NCI-H1436 (cell line): ENCODE results near the gene DMRT1.

Experiments
- DNase-seq: peaks from one replicate; lab custom pipeline; 2025; lab: John Stamatoyannopoulos, UW

DMRT1 gene

GRCh38 chr9:971901-972500, 130.5 kb downstream of the DMRT1 start:
- DNase-seq, result no peak

DNA sequence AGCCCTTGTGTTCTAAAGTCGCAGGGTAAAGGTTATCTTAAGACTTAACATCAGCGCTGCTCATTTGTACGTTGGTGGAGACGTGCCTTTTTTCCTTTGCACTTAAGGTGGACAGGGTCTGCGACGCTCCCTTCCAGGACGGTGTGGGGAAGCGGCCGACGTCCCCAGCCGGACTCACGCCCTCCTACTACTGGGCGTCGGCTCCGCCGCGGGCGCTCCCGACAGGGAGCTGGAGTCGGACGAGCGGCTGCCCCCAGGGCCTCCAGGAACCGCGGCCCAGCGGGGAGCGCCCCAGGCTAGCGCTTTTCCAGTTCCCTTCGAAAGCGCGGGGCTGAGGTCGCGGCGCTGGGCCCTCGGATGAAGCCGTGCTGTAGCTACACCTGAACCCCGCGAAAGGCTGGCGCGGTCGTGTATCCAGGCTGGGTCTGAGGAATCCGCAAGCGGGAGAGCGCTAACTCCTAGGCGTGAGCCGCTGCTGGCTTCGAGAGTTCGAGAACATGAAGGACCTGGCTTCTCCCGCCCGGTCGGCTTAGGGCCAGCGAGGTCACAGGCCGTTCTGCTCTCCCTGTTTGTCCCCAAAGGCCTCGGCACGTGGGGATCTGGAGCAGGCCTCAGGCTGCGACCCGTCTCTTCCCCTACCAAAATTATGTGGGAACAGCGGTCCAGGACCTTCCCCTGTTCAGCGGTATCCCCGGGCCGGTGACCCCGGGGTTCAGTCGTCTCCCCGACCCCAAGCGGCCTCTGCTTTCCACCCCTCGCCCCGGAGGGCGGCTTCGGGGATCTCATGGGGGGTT, 131.2 kb downstream of the DMRT1 start:
- DNase-seq, result no peak

DNA sequence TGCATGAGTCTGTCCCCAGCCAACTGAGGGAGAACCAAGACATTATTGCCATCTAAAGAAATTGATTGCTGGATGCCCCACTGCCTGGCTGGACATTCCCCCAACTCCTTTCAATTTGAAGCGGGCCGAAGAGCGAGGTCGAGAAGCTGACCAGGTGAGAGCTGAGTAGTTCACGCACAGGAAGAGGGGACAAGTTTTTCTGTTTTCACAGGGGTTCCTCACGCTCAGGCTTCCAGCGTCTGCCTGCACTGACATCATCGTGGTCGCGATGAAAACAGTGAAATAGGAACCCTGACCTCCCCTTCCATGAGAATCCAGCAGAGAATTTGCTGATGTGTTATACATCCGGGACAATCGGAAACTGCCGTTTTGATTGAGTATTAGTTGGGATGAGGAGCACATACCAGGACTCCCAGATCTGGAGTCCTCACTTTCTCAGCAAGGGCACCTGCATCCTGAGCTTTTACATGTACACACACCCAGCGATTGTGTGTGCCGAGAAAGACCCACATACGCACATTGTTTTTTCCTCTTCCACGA, 131.9 kb downstream of the DMRT1 start:
- no peak for DNase-seq

DNA sequence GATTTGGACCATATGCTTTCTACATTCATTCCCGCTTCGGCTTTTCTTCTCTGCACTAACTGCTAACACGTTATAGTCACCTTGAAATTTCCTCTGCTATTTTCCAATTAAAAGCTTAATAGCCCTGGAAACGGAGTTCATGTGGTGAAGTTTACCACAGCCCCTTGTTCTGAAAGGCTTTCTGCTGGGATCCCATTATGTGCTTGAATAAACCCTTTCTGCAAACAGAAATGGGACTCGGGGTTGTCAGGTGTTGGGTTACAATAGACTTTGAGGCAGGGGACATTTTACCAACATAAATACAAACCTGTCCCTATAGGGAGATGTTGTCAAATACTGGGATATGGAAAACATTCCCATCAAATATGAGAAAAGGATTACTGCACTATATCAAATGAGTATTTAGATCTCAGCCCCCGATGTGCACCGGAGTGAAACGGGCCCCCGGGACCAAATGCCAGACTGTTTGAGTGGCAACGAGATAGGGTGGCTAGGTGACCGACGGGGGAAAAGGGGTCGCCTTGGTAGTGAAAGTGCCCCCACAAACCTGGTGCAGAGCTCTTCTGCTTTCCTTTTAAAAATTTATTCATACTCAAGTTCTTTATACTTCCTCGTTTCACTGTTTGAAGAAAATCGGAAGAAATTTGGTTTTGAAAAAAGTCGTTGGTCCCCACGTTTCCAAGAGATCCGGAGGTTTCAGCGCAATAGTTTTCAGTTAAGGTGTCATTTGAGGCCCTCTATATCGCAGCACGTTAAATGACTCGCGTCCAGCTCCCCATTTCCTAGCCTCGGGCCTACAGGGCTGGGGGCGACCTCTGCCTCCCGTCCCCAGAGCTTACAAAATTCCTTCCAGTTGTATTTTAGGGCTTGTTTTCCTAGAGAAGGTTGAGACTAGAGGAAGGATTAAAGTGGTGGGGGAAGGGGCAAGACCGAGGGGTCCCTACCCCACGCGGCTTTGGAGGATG, 132.8 kb downstream of the DMRT1 start:
- DNase-seq, result no peak

GRCh38 chr9:974996-975739, 133.7 kb downstream of the DMRT1 start:
- DNase-seq, result no peak

GRCh38 chr9:975740-976257, 134.3 kb downstream of the DMRT1 start:
- no peak for DNase-seq

GRCh38 chr9:976258-976942, 134.9 kb downstream of the DMRT1 start, which contains the start of gene DMRT3:
Gene DMRT3, plus strand, starts transcription at chr9:976655. Its CDS starts 347 bp downstream, at chr9:977002.
- no peak for DNase-seq

DNA sequence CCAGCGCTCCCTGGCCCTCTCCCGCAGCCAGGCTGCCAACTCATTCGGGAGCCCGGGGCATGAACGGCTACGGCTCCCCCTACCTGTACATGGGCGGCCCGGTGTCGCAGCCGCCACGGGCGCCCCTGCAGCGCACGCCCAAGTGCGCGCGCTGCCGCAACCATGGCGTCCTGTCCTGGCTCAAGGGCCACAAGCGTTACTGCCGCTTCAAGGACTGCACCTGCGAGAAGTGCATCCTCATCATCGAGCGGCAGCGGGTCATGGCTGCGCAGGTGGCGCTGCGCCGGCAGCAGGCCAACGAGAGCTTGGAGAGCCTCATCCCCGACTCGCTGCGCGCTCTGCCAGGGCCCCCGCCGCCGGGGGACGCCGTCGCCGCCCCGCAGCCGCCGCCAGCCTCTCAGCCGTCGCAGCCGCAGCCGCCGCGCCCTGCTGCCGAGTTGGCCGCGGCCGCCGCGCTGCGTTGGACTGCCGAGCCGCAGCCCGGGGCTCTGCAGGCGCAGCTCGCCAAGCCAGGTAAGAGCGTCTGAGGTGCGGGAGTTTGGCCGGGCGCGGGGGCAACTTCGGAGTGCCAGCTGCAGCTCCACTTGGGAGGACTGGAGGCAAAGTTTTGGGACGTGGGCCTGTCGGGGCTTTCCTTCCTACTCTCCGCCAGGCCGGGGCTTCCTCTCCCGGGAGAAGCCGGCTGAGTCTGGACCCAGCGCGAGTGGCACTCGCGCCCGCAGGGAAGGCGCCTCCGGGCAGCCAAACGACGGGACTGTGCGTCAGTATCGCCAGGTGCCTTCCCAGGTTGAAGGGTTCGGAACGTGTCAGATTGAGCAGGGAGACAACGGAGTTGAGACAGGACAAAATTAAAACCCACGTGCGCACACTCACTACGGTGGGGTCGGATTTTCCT, 135.7 kb downstream of the DMRT1 start:
- DNase-seq, result no peak

DNA sequence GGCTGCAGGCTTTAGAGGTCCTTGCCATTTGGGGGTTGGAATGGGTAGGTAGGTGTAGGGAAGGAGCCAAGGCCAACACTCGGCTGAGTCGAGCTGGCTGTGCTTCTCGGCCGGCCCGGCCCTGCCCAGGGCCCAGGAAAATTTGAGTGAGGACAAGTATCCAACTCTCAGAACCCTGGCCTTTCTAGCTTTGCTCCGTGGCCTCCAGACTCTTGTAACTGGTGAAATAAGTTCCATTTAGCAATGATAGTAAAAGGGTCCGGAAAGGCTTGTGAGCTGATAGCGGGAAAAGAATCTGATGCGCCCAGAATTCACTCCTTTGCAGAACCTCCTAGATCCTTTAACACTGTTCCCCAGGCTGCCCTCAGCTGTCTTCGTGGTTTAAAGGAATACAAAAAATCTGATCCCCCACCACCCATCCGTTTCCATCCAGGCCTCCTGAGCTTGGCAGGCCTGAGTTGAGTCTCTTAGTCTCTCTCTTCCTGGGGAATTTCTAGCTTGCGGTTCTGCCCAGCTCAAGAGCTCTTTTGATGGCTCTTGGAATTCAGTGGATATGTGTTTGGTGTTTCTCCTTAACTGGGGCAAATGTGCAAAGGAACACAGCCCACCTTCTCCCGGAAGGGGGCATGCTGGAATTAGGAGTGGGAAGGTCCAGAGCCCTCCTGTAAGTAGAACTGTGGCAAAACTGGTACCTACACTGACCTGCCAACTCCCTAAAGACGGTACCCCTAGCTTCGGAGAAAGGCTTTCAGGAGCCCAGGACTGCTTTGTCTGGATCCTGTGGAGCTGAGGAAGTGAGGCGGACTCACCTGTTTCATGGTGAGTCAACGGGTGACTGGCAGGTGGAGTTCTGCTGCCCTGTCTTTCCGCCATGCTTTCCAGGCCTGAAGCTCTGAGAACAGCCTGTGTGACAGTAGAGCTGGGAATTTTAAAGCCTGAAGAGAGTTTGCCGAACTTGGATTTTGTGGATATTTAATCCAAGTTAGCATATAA, 136.6 kb downstream of the DMRT1 start:
- DNase-seq, result no peak

GRCh38 chr9:979983-980382, 138.5 kb downstream of the DMRT1 start:
- no peak for DNase-seq

DNA sequence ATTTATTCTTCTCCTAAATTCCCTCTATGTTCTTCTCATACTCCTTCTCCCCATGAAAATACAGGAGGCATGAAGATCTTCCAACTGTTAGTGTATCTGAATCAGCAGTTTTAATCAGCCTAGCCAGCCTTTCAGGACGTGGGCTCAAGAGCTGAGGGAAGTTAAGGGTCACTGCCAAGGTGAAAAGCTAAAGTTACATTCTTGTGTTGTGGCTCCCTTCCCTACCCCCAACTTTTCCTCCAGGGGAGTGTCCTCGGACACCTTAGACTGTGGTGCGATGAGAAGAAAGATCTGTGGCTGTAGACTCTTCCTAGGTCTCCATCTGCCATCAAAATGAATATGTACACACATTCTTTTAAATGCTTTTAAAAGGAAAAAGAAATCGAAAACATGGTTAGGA, 139.1 kb downstream of the DMRT1 start:
- DNase-seq, result no peak

GRCh38 chr9:981491-981898, 140.0 kb downstream of the DMRT1 start:
- DNase-seq, result no peak

DNA sequence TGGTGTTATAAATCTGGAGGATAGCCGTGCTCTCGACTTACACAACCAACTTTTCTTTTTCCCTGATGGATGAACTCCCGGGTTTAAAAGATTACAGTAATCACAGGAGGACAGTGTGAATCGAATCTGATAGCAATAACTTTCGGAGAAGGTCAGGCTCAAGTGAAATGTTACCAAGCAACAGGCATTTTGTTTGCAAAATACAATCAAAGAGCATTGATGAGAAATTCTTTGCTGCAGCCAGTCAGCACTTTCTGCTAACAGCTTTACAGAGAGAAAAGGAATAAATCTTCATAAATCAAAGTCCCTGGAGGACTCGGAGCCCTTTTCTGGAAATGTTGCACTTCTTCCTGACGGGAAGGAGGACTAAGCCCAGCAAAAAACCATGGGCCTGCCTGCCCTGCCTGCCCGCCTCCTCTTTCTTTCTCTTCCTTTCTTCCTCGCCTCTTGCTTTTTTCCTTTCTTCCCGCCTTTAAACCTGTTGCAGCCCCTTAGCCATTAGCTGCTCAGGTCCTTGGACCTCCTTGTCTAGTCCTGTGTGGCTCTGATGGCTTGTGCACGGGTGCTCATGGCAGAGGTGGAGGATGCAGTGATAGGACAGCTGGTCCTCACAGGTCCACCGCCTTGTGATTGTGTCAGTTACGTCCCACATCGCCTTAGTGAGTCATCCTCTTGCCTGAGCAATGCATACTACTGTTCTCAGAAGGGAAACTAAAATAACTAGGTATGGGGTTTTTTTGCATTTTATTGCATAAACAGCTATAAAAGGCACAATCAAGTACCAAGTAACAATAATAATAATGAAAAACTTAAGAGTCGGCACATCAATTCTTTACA, 141.1 kb downstream of the DMRT1 start:
- no peak for DNase-seq

GRCh38 chr9:994005-994404, 152.5 kb downstream of the DMRT1 start:
- DNase-seq, result no peak

- DNase-seq, result no peak
Measured at GRCh38 chr9:995192-995591, 153.7 kb downstream of the DMRT1 start.

- no peak for DNase-seq
Measured at GRCh38 chr9:995781-996180, 154.3 kb downstream of the DMRT1 start.
